Gastrocnemius medialis (tissue), 4 donors: ENCODE results near the gene AFF1.

Experiments used
- CTCF ChIP-seq, 5 experiments: fragments of 450-650 bp in 3 of 5; fragments of 200-600 bp in 2 of 5; sonication (generic) in 2 of 5; IDR thresholded peaks in 4 of 5; conservative IDR thresholded peaks in 1 of 5; 1 replicate in 4 of 5; 2 replicates in 1 of 5; pipeline ENCODE4 v1.5.1; 2016 to 2019; ENCODE audit warnings: antibody characterized with exemption in 5 of 5, mild to moderate bottlenecking in 3 of 5, moderate library complexity in 3 of 5
- POLR2A ChIP-seq, 2 donors: fragments of 450-650 bp; IDR thresholded peaks; one replicate each; pipeline ENCODE4 v1.6.1; 2017; ENCODE audit warnings: antibody characterized with exemption in 2 of 2, mild to moderate bottlenecking in 2 of 2, moderate library complexity in 2 of 2

GRCh38 chr4:86980230-86980629 lies 45.4 kb downstream of the AFF1 start:
- TF ChIP-seq CTCF (IDR thresholded peaks at IDR 0.05 in 4 of 5, conservative IDR thresholded peaks at IDR 0.05 in 1 of 5) (no peak), POLR2A (IDR thresholded peaks at IDR 0.05) (no peak)
